A673 (cell line): ENCODE measurements around the gene NGLY1.

Experiments used
- EZH2 ChIP-seq: fragments of 200-600 bp; sonication (generic); IDR thresholded peaks from 2 replicates; pipeline ENCODE4 v1.6.1; 2017; ENCODE audit warnings: borderline replicate concordance, low read depth, mild to moderate bottlenecking, mixed read lengths, antibody characterized with exemption, low read length; ENCODE audit not compliant: poor library complexity, severe bottlenecking
- TF ChIP-seq, protein P1 (sequence below): fragments of 300-800, 200-600 bp; sonication (generic); conservative IDR thresholded peaks from 2 replicates; pipeline ENCODE4 v1.5.1; 2017; ENCODE audit warnings: low read depth, mild to moderate bottlenecking, antibody characterized with exemption, low read length, moderate library complexity, mixed read lengths

DNA sequence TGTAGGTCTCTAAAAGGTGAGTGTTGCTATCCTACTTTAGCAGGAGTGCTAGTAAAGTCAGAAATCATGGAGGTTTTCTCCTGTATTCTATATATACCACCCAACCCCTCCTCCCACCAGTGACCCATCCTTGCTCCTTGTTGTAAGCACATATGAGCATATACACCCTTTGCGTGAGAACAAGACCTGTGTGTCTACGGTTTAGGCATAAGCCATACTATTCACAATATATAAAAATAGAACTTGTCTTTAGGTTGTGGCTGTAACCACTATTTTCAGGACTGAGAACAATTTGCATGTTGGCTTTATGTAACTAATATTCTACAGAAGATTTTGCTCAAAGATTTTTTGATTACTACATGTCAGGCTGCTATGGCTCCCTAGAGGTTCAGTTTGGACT, 59.4 kb downstream of the NGLY1 start:
- TF ChIP-seq, protein P1, sequence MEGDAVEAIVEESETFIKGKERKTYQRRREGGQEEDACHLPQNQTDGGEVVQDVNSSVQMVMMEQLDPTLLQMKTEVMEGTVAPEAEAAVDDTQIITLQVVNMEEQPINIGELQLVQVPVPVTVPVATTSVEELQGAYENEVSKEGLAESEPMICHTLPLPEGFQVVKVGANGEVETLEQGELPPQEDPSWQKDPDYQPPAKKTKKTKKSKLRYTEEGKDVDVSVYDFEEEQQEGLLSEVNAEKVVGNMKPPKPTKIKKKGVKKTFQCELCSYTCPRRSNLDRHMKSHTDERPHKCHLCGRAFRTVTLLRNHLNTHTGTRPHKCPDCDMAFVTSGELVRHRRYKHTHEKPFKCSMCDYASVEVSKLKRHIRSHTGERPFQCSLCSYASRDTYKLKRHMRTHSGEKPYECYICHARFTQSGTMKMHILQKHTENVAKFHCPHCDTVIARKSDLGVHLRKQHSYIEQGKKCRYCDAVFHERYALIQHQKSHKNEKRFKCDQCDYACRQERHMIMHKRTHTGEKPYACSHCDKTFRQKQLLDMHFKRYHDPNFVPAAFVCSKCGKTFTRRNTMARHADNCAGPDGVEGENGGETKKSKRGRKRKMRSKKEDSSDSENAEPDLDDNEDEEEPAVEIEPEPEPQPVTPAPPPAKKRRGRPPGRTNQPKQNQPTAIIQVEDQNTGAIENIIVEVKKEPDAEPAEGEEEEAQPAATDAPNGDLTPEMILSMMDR, result no peak
- TF ChIP-seq EZH2, result no peak
